T-helper 17 cell (primary cell): ENCODE results near the gene ZSCAN5B. TPM values are rescaled to one million over a fixed set of nuclear protein-coding genes. Genes with fewer than 3 reads are reported as not detected.
A peak's percentile ranks its signal among the peaks of the same experiment; 100 is the strongest.

Experiments
- ATAC-seq: fragments of 150-1000 bp; cut with Tn5 transposase; 2 replicates; pipeline ENCODE4 v1.10.0; 2021; ENCODE audit warnings: mild to moderate bottlenecking, moderate library complexity
- DNase-seq, 3 donors: peaks; one replicate each; pipeline versions ENCODE4 v3.0.0 to v3.0.0-alpha.2; 2020 to 2021
- H3K9me3 ChIP-seq: one replicate; pipeline ENCODE4 v1.7.0; 2013; ENCODE audit warnings: low read length, mild to moderate bottlenecking; ENCODE audit not compliant: control insufficient read depth, poor library complexity, severe bottlenecking
- H3K27ac Mint-ChIP-seq: one replicate; pipeline ENCODE4 v1.8.0; 2022; ENCODE audit warnings: mild to moderate bottlenecking, moderate library complexity, mixed read lengths
- H3K27me3 Mint-ChIP-seq: one replicate; pipeline ENCODE4 v1.8.0; 2022; ENCODE audit warnings: mixed read lengths
- H3K36me3 Mint-ChIP-seq: one replicate; pipeline ENCODE4 v1.8.0; 2022; ENCODE audit warnings: low read depth, mixed read lengths
- H3K4me1 Mint-ChIP-seq: one replicate; pipeline ENCODE4 v1.8.0; 2022; ENCODE audit warnings: mild to moderate bottlenecking, mixed read lengths
- H3K4me3 Mint-ChIP-seq: one replicate; pipeline ENCODE4 v1.8.0; 2022; ENCODE audit warnings: mild to moderate bottlenecking, moderate library complexity, mixed read lengths
- total RNA-seq, 4 donors: library from RNA in 2 of 4; stranded (reverse) in 2 of 4; gene quantifications; one replicate each; pipeline ENCODE4 v1.2.3 and lab custom pipeline; 2022 to 2026

ZSCAN5B gene
- total RNA-seq, 2 donors from 2014 or later, result not detected

GRCh38 chr19:56167064-56167578 lies 30.5 kb downstream of the ZSCAN5B start:
- no peaks in the 10 kb centered on the region for H3K36me3 Mint-ChIP-seq
- peaks cover 6% of the 10 kb centered on the region for H3K4me1 Mint-ChIP-seq
- ATAC-seq (no peak), DNase-seq (no peak)
- peaks cover 16% of the 10 kb centered on the region for H3K27me3 Mint-ChIP-seq
- no peak overlapping the region for H3K4me3 Mint-ChIP-seq
- no peaks in the 10 kb centered on the region for H3K9me3 ChIP-seq
- H3K27ac Mint-ChIP-seq, result no peak overlapping the region

GRCh38 chr19:56163097-56163496 lies 34.5 kb downstream of the ZSCAN5B start:
- H3K9me3 ChIP-seq, result no peaks in the 10 kb centered on the region
- H3K4me3 Mint-ChIP-seq, result no peak overlapping the region
- H3K4me1 Mint-ChIP-seq, result peaks cover 7% of the 10 kb centered on the region
- H3K27ac Mint-ChIP-seq, result no peak overlapping the region
- DNase-seq (no peak), ATAC-seq (no peak)
- peaks cover 4% of the 10 kb centered on the region for H3K27me3 Mint-ChIP-seq
- H3K36me3 Mint-ChIP-seq, result peaks cover 7% of the 10 kb centered on the region

GRCh38 chr19:56162258-56162657 lies 35.3 kb downstream of the ZSCAN5B start:
- no peak overlapping the region for H3K27ac Mint-ChIP-seq
- ATAC-seq (no peak), DNase-seq (no peak)
- H3K27me3 Mint-ChIP-seq, result peaks cover 4% of the 10 kb centered on the region
- peaks cover 7% of the 10 kb centered on the region for H3K4me1 Mint-ChIP-seq
- H3K4me3 Mint-ChIP-seq, result no peak overlapping the region
- peaks cover 7% of the 10 kb centered on the region for H3K36me3 Mint-ChIP-seq
- no peaks in the 10 kb centered on the region for H3K9me3 ChIP-seq

- DNase-seq, result no peak
- Mint-ChIP-seq H3K36me3 (peaks cover 7% of the 10 kb centered on the region), H3K4me3 (no peak overlapping the region)
Measured at GRCh38 chr19:56161534-56161933, 36.0 kb downstream of the ZSCAN5B start.

GRCh38 chr19:56159622-56160271 lies 37.8 kb downstream of the ZSCAN5B start:
- H3K4me1 Mint-ChIP-seq, result peaks cover 7% of the 10 kb centered on the region
- no peak for ATAC-seq
- no peak for DNase-seq
- H3K36me3 Mint-ChIP-seq, result peaks cover 7% of the 10 kb centered on the region
- H3K27ac Mint-ChIP-seq, result no peak overlapping the region
- H3K27me3 Mint-ChIP-seq, result no peaks in the 10 kb centered on the region
- H3K4me3 Mint-ChIP-seq, result no peak overlapping the region
- H3K9me3 ChIP-seq, result no peaks in the 10 kb centered on the region

More at GRCh38 chr19:56161534-56161933, 36.0 kb downstream of the ZSCAN5B start:
- H3K9me3 ChIP-seq, result no peaks in the 10 kb centered on the region
- Mint-ChIP-seq H3K4me1 (peaks cover 7% of the 10 kb centered on the region), H3K27ac (no peak overlapping the region), H3K27me3 (peaks cover 4% of the 10 kb centered on the region)
- no peak for ATAC-seq

GRCh38 chr19:56159009-56159559 lies 38.5 kb downstream of the ZSCAN5B start:
- H3K4me3 Mint-ChIP-seq, result no peak overlapping the region
- no peak overlapping the region for H3K27ac Mint-ChIP-seq
- H3K36me3 Mint-ChIP-seq, result peaks cover 7% of the 10 kb centered on the region
- peaks cover 7% of the 10 kb centered on the region for H3K4me1 Mint-ChIP-seq
- DNase-seq (no peak), ATAC-seq (no peak)
- no peaks in the 10 kb centered on the region for H3K27me3 Mint-ChIP-seq
- H3K9me3 ChIP-seq, result no peaks in the 10 kb centered on the region

- H3K36me3 Mint-ChIP-seq, result peaks cover 10% of the 10 kb centered on the region
- no peak overlapping the region for H3K27ac Mint-ChIP-seq
- DNase-seq, result no peak
Measured at GRCh38 chr19:56158170-56158757, 39.3 kb downstream of the ZSCAN5B start.

GRCh38 chr19:56156768-56157167 lies 40.8 kb downstream of the ZSCAN5B start:
- Mint-ChIP-seq H3K27ac (no peak overlapping the region), H3K36me3 (peaks cover 10% of the 10 kb centered on the region), H3K27me3 (no peaks in the 10 kb centered on the region), H3K4me1 (peaks cover 11% of the 10 kb centered on the region), H3K4me3 (no peak overlapping the region)
- H3K9me3 ChIP-seq, result no peaks in the 10 kb centered on the region
- ATAC-seq, result no peak
- DNase-seq, result no peak

More at GRCh38 chr19:56158170-56158757, 39.3 kb downstream of the ZSCAN5B start:
- peaks cover 12% of the 10 kb centered on the region for H3K4me1 Mint-ChIP-seq
- H3K9me3 ChIP-seq, result no peaks in the 10 kb centered on the region
- H3K27me3 Mint-ChIP-seq, result no peaks in the 10 kb centered on the region
- ATAC-seq, result no peak
- no peak overlapping the region for H3K4me3 Mint-ChIP-seq

GRCh38 chr19:56155124-56155687 lies 42.4 kb downstream of the ZSCAN5B start:
- no peak for DNase-seq
- peaks cover 10% of the 10 kb centered on the region for H3K36me3 Mint-ChIP-seq
- no peak overlapping the region for H3K27ac Mint-ChIP-seq

GRCh38 chr19:56153507-56153906 lies 44.1 kb downstream of the ZSCAN5B start:
- DNase-seq, result no peak
- H3K27ac Mint-ChIP-seq, result peak overlapping the region; percentile 81
- no peaks in the 10 kb centered on the region for H3K9me3 ChIP-seq
- H3K27me3 Mint-ChIP-seq, result no peaks in the 10 kb centered on the region
- no peak for ATAC-seq
- H3K36me3 Mint-ChIP-seq, result peaks cover 4% of the 10 kb centered on the region
- H3K4me1 Mint-ChIP-seq, result peaks cover 11% of the 10 kb centered on the region
- H3K4me3 Mint-ChIP-seq, result no peak overlapping the region

More at GRCh38 chr19:56155124-56155687, 42.4 kb downstream of the ZSCAN5B start:
- Mint-ChIP-seq H3K27me3 (no peaks in the 10 kb centered on the region), H3K4me1 (peaks cover 11% of the 10 kb centered on the region), H3K4me3 (no peak overlapping the region)
- ATAC-seq, result no peak
- no peaks in the 10 kb centered on the region for H3K9me3 ChIP-seq

GRCh38 chr19:56152644-56153043 lies 44.9 kb downstream of the ZSCAN5B start:
- no peaks in the 10 kb centered on the region for H3K27me3 Mint-ChIP-seq
- no peak for DNase-seq
- peaks cover 11% of the 10 kb centered on the region for H3K4me1 Mint-ChIP-seq
- ATAC-seq, result no peak
- H3K9me3 ChIP-seq, result no peaks in the 10 kb centered on the region
- no peak overlapping the region for H3K27ac Mint-ChIP-seq
- no peak overlapping the region for H3K4me3 Mint-ChIP-seq
- H3K36me3 Mint-ChIP-seq, result peaks cover 4% of the 10 kb centered on the region

- H3K36me3 Mint-ChIP-seq, result peaks cover 6% of the 10 kb centered on the region
- ATAC-seq (no peak), DNase-seq (no peak)
- H3K27ac Mint-ChIP-seq, result no peak overlapping the region
- H3K4me1 Mint-ChIP-seq, result peaks cover 11% of the 10 kb centered on the region
- H3K9me3 ChIP-seq, result no peaks in the 10 kb centered on the region
- H3K4me3 Mint-ChIP-seq, result no peak overlapping the region
- H3K27me3 Mint-ChIP-seq, result no peaks in the 10 kb centered on the region
Measured at GRCh38 chr19:56150358-56150757, 47.2 kb downstream of the ZSCAN5B start.

GRCh38 chr19:56149656-56150038 lies 47.9 kb downstream of the ZSCAN5B start:
- DNase-seq, result no peak
- Mint-ChIP-seq H3K27me3 (no peaks in the 10 kb centered on the region), H3K36me3 (peaks cover 6% of the 10 kb centered on the region), H3K27ac (no peak overlapping the region), H3K4me3 (no peak overlapping the region), H3K4me1 (peaks cover 10% of the 10 kb centered on the region)
- H3K9me3 ChIP-seq, result no peaks in the 10 kb centered on the region
- ATAC-seq, result no peak
